Type B pancreatic cell (in vitro differentiated cells): ENCODE results near the gene LDLRAD4. TPM values are rescaled to one million over a fixed set of nuclear protein-coding genes. Genes with fewer than 3 reads are reported as not detected.
A peak's percentile ranks its signal among the peaks of the same experiment; 100 is the strongest.

Experiments
- DNase-seq: peaks from one replicate; pipeline ENCODE4 v3.0.0; 2021; ENCODE audit warnings: mixed read lengths; ENCODE audit not compliant: unreplicated experiment; ENCODE audit errors: extremely low spot score
- H3K27ac Mint-ChIP-seq: 2 replicates; pipeline ENCODE4 v1.8.0; 2021; ENCODE audit warnings: mild to moderate bottlenecking, mixed read lengths
- H3K27me3 Mint-ChIP-seq: 2 replicates; pipeline ENCODE4 v1.8.0; 2021; ENCODE audit warnings: mixed read lengths
- H3K36me3 Mint-ChIP-seq: 2 replicates; pipeline ENCODE4 v1.8.0; 2021; ENCODE audit warnings: mixed read lengths
- H3K4me1 Mint-ChIP-seq: one replicate; pipeline ENCODE4 v1.8.0; 2021; ENCODE audit warnings: mixed read lengths; ENCODE audit not compliant: unreplicated experiment
- H3K4me3 Mint-ChIP-seq: 2 replicates; pipeline ENCODE4 v1.8.0; 2021; ENCODE audit warnings: mild to moderate bottlenecking, mixed read lengths
- H3K9me3 Mint-ChIP-seq: 2 replicates; pipeline ENCODE4 v1.8.0; 2021; ENCODE audit warnings: mixed read lengths
- total RNA-seq: library from RNA; stranded (reverse); gene quantifications from 2 replicates; pipeline ENCODE4 v1.2.1, GENCODE V29; 2021; ENCODE audit warnings: low replicate concordance
- TF ChIP-seq, protein P1 (sequence below): fragments of 200-600 bp; sonication (generic); conservative IDR thresholded peaks from 2 replicates; pipeline ENCODE4 v1.5.0; 2021; ENCODE audit warnings: antibody characterized with exemption, mild to moderate bottlenecking

Gene LDLRAD4
- total RNA-seq, 1 donor from 2014 or later, result 2.4 TPM

DNA sequence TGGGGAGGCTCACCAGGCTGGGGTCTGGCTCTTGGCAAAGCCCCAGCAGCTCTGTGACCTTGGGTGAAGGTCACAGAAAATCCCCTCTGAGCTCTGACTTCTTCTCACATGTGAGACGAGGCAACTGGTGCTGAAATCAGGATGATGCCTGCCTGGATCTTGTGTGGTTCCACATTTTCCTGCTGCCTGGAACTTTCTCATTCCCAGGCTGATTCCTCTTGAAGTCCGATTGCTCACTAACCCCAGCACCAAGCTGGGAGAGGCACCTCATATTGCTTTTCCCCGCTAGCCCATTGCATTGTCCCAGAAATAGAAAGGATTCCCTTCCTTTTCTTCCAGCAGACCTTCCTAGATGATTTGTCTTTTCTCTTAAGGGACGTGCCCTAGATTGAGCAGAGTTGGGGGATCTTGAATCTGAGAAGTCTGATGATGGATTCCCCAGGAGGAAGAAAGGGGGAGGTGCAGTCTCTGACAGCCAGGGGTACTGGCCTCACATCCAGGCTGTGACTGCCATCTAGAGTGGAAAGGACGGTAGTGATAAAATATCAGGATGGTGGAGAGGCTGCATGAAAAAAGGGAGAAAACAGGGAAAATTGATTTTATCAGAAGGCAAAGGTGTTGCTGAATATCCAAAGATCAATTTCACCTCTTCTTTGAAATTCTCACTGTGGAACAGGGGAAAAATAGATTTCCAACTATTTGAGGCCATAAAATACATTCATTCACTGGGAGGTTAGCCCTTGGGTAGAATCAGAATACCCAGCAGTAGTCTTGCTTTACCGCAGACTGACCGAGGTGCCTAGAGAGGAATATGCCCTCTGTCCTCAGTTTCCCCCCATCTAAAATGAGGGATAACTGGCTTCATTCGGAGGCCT is 411.5 kb downstream of the LDLRAD4 start:
- TF ChIP-seq, protein P1, sequence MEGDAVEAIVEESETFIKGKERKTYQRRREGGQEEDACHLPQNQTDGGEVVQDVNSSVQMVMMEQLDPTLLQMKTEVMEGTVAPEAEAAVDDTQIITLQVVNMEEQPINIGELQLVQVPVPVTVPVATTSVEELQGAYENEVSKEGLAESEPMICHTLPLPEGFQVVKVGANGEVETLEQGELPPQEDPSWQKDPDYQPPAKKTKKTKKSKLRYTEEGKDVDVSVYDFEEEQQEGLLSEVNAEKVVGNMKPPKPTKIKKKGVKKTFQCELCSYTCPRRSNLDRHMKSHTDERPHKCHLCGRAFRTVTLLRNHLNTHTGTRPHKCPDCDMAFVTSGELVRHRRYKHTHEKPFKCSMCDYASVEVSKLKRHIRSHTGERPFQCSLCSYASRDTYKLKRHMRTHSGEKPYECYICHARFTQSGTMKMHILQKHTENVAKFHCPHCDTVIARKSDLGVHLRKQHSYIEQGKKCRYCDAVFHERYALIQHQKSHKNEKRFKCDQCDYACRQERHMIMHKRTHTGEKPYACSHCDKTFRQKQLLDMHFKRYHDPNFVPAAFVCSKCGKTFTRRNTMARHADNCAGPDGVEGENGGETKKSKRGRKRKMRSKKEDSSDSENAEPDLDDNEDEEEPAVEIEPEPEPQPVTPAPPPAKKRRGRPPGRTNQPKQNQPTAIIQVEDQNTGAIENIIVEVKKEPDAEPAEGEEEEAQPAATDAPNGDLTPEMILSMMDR, result peak; percentile 89
- H3K27ac Mint-ChIP-seq, result no peak overlapping the region
- H3K9me3 Mint-ChIP-seq, result no peaks in the 10 kb centered on the region
- no peaks in the 10 kb centered on the region for H3K36me3 Mint-ChIP-seq
- peaks cover 6% of the 10 kb centered on the region for H3K4me1 Mint-ChIP-seq
- H3K4me3 Mint-ChIP-seq, result no peak overlapping the region
- H3K27me3 Mint-ChIP-seq, result peaks cover 21% of the 10 kb centered on the region
- DNase-seq, result no peak

DNA sequence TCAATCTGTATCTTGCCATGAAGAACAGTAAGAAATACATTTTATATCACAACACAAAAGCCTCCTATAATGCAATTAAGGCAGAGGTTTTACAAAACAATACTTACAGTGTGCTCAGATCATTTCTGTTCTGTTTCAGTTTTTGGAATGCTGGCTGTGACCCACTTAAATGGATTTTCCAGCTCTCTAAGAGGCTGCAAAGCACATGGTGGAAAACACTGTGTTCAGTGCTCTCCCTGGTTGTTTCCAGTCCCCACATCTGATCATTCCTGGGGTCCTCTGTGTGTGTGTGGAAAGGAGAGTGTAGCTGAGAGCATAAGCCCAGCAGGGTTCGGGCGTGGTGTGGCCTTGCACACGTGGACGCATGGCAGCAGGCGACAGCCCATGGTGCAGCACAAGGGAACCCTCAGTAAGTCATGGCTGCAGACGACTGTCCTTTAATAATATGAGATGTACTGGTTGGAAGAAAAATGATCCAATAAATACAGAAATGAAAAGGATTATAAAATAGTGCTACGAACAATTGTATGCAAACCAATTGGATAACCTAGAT is 412.2 kb downstream of the LDLRAD4 start:
- Mint-ChIP-seq H3K27ac (no peak overlapping the region), H3K36me3 (no peaks in the 10 kb centered on the region), H3K4me3 (no peak overlapping the region), H3K27me3 (peaks cover 21% of the 10 kb centered on the region), H3K4me1 (peaks cover 6% of the 10 kb centered on the region), H3K9me3 (no peaks in the 10 kb centered on the region)
- DNase-seq, result no peak
- TF ChIP-seq, protein P1, result no peak

DNA sequence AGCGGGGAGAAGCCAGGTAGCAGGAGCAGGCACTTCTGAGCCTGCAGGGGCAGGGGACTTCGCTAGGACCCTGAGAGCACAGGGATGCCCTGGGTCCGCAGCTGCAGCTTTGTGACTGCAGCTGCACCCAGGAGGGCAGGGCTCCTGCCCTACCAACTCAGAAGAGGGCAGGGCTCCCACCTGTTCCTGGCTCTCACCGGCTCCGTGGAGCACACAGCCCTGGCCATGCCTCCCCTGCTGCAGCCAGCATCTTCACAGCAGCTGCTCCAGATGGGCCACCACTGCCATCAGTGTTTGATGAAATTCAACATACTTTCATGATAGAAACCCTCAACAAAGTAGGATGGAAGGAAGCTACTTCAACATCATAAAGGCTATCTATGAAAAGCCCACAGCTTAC is 415.1 kb downstream of the LDLRAD4 start:
- TF ChIP-seq, protein P1, result no peak
- H3K4me1 Mint-ChIP-seq, result peaks cover 6% of the 10 kb centered on the region
- H3K9me3 Mint-ChIP-seq, result no peaks in the 10 kb centered on the region
- peaks cover 14% of the 10 kb centered on the region for H3K27me3 Mint-ChIP-seq
- no peak for DNase-seq
- no peaks in the 10 kb centered on the region for H3K36me3 Mint-ChIP-seq
- no peak overlapping the region for H3K27ac Mint-ChIP-seq
- no peak overlapping the region for H3K4me3 Mint-ChIP-seq

DNA sequence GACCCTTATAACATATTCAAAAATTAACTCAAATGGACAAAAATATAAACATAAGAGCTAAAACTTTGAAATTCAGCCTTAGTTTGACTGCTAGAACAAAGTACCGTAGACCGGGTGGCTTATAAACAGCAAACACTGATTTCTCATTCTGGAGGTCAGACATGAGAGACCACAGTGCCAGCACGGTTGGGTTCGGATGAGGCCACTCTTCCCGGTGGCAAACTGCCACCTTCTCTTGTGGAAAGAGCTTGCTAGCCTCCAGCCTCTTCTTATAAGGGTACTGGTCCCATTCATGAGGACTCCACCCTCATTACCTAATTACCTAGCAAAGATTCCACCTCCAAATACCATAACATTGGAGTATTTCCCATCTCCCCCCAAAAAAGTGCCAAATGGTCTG is 416.5 kb downstream of the LDLRAD4 start:
- Mint-ChIP-seq H3K36me3 (no peaks in the 10 kb centered on the region), H3K9me3 (no peaks in the 10 kb centered on the region), H3K27ac (no peak overlapping the region), H3K4me1 (peaks cover 3% of the 10 kb centered on the region), H3K27me3 (peaks cover 6% of the 10 kb centered on the region), H3K4me3 (no peak overlapping the region)
- DNase-seq, result no peak
- TF ChIP-seq, protein P1, result no peak

DNA sequence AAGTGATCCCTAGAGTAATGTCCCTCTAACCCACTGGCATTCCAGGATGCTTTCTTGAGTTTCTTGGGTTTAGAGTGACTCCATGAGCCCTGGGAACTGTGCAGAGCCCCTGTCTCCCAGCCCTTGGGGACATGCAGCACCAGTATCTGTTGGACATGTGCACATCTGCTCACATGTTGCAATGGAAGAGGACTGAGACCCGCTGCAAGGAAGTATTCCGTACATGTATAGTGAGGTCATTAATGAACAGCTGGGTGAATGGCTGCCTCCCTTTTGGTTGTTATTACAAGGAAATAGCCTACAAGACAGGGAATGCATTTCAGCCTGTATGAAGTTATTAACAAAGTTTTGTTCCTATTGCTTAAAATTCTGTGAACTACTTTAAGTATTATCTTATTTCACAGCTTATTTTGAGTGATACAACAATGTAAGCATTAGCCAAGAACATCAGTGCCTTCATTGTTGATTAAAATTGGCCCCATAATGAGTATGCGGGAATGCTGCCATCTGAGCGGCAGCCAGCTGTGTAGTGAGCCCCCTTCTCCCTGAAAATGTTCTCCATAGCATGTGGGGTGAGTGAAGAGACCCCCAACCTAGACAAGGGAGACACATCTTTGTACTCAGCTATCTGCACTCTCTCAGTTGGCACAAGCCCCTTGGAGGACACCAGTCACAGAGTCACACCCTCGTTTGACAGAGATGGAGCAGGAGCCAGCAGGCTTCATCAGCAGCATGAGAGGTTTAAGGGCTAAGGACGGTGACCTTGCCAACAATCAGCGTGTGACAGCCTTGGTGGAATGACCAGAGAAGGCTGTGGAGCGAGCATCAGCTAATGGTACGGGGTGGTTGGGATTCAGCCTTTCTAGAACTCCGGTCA is 420.4 kb downstream of the LDLRAD4 start:
- TF ChIP-seq, protein P1, result no peak
- no peaks in the 10 kb centered on the region for H3K9me3 Mint-ChIP-seq
- DNase-seq, result no peak
- H3K36me3 Mint-ChIP-seq, result peaks cover 4% of the 10 kb centered on the region
- no peaks in the 10 kb centered on the region for H3K4me1 Mint-ChIP-seq
- peaks cover 6% of the 10 kb centered on the region for H3K27me3 Mint-ChIP-seq
- H3K27ac Mint-ChIP-seq, result no peak overlapping the region
- H3K4me3 Mint-ChIP-seq, result no peak overlapping the region
